T-cell (primary cell): ENCODE results near the gene STARD3. TPM values are rescaled to one million over a fixed set of nuclear protein-coding genes. Genes with fewer than 3 reads are reported as not detected.

Source experiments
- ATAC-seq, 4 experiments: fragments of 200-7000 bp in 3 of 4; fragments of 150-1000 bp in 1 of 4; cut with Tn5 transposase; replicated peaks in 1 of 4; 1 replicate in 3 of 4; 2 replicates in 1 of 4; pipeline ENCODE4 v1.10.0; 2021; ENCODE audit warnings: moderate library complexity in 3 of 4, mild to moderate bottlenecking in 2 of 4, moderate number of reproducible peaks in 1 of 4
- CTCF ChIA-PET, 2 donors: fragments of 300-600 bp; sonication (Branson Sonifier 250); formaldehyde crosslinking; loops; one replicate each; lab custom pipeline; 2022; ENCODE audit warnings: antibody characterized with exemption in 2 of 2; lab: Charles Lee
- POLR2A ChIA-PET, 2 donors: fragments of 300-600 bp; sonication (Branson Sonifier 250); formaldehyde crosslinking; loops; one replicate each; lab custom pipeline; 2022; ENCODE audit warnings: antibody characterized with exemption in 2 of 2; lab: Charles Lee
- DNase-seq, 35 experiments: peaks; one replicate each; pipeline versions ENCODE4 v3.0.0 to v3.0.0-alpha.2; 2013 to 2023
- H3K27ac ChIP-seq: one replicate; pipeline ENCODE4 v1.5.1; 2013; ENCODE audit warnings: low read length
- H3K27me3 ChIP-seq, 2 experiments: replicated peaks in 1 of 2; 1 replicate in 1 of 2; 2 replicates in 1 of 2; pipeline versions ENCODE4 v1.6.1 to v1.7.0; 2013; ENCODE audit warnings: low read length in 1 of 2, mixed read lengths in 1 of 2; ENCODE audit not compliant: control insufficient read depth in 2 of 2, insufficient read depth in 2 of 2; ENCODE audit errors: extremely low read depth in 1 of 2
- H3K36me3 ChIP-seq, 2 donors: 1 replicate in 1 of 2; 2 replicates in 1 of 2; pipeline versions ENCODE4 v1.6.1 to v1.7.0; 2013; ENCODE audit warnings: low read length in 1 of 2; ENCODE audit not compliant: control insufficient read depth in 2 of 2, insufficient read depth in 1 of 2; ENCODE audit errors: extremely low read depth in 1 of 2
- H3K4me1 ChIP-seq, 2 experiments: 1 replicate in 1 of 2; 2 replicates in 1 of 2; pipeline versions ENCODE4 v1.6.1 to v1.7.0; 2013; ENCODE audit warnings: low read length in 2 of 2, mixed read lengths in 1 of 2; ENCODE audit not compliant: insufficient read depth in 2 of 2, control insufficient read depth in 1 of 2; ENCODE audit errors: extremely low read depth in 1 of 2
- H3K4me3 ChIP-seq, 2 donors: 1 replicate in 1 of 2; 2 replicates in 1 of 2; pipeline versions ENCODE4 v1.5.1 to v1.7.0; 2013; ENCODE audit warnings: mild to moderate bottlenecking in 2 of 2, low read length in 1 of 2, moderate library complexity in 1 of 2; ENCODE audit not compliant: control insufficient read depth in 1 of 2; ENCODE audit errors: extremely low read depth in 1 of 2
- H3K9me3 ChIP-seq: 2 replicates; pipeline ENCODE4 v1.7.0; 2013
- H3K27ac Mint-ChIP-seq, 2 donors: one replicate each; pipeline ENCODE4 v1.8.0; 2020 to 2021; ENCODE audit warnings: mild to moderate bottlenecking in 2 of 2, mixed read lengths in 2 of 2
- H3K27me3 Mint-ChIP-seq, 2 donors: one replicate each; pipeline ENCODE4 v1.8.0; 2021 to 2022; ENCODE audit warnings: mixed read lengths in 2 of 2
- H3K36me3 Mint-ChIP-seq: one replicate; pipeline ENCODE4 v1.8.0; 2021; ENCODE audit warnings: mixed read lengths
- H3K4me1 Mint-ChIP-seq, 3 donors: one replicate each; pipeline ENCODE4 v1.8.0; 2020 to 2022; ENCODE audit warnings: mixed read lengths in 3 of 3, mild to moderate bottlenecking in 1 of 3
- H3K4me3 Mint-ChIP-seq, 3 donors: one replicate each; pipeline ENCODE4 v1.8.0; 2020 to 2022; ENCODE audit warnings: mild to moderate bottlenecking in 3 of 3, mixed read lengths in 3 of 3, moderate library complexity in 3 of 3
- H3K9me3 Mint-ChIP-seq, 3 donors: one replicate each; pipeline ENCODE4 v1.8.0; 2020 to 2022; ENCODE audit warnings: mixed read lengths in 3 of 3
- WGBS: methylation state at CpG from one replicate; pipeline ENCODE4 v1.1.5; 2013; ENCODE audit warnings: missing lambda C conversion rate; ENCODE audit not compliant: insufficient coverage; 5-methylcytosine and 5-hydroxymethylcytosine counted together
- total RNA-seq, 35 experiments: library from RNA in 6 of 35; stranded (reverse) in 6 of 35; fragments of 120-200 nt in 1 of 35; gene quantifications; one replicate each; pipeline versions ENCODE4 v1.2.1 to v1.2.4 and lab custom pipeline; 2013 to 2026

The STARD3 gene
- total RNA-seq, 5 donors from 2014 or later (not counting 1 experiment from before 2014, with no cell fraction given): 81.3 to 146 (median 99.7) TPM

GRCh38 chr17:39658346-39658745 lies 21.4 kb downstream of the STARD3 start:
- DNase-seq (peak in 2 of 35 experiments; percentile 16 to 19), ATAC-seq (peak; percentile 21 to 61 (median 39))
- H3K27me3 ChIP-seq: no peaks in the 10 kb centered on the region
- peaks cover 34% of the 10 kb centered on the region for H3K36me3 Mint-ChIP-seq
- peaks cover 35 to 48% (median 46%) of the 10 kb centered on the region in 3 donors for H3K4me1 Mint-ChIP-seq
- H3K9me3 Mint-ChIP-seq: no peaks in the 10 kb centered on the region
- peaks cover 14 to 57% of the 10 kb centered on the region in 2 experiments for H3K4me1 ChIP-seq
- CTCF ChIA-PET: no interaction called here
- peak overlapping the region; percentile 84 to 87 for H3K27ac Mint-ChIP-seq
- 85% methylated on average over 6 of the region's 11 CpGs for whole genome bisulfite sequencing
- H3K9me3 ChIP-seq: no peaks in the 10 kb centered on the region
- H3K4me3 ChIP-seq: no peak overlapping the region
- H3K4me3 Mint-ChIP-seq: peak overlapping the region in 2 of 3 donors; percentile 14 to 67
- POLR2A ChIA-PET: no interaction called here
- no peaks in the 10 kb centered on the region for H3K27me3 Mint-ChIP-seq
- no peak overlapping the region for H3K27ac ChIP-seq
- peaks cover 8 to 82% of the 10 kb centered on the region in 2 donors for H3K36me3 ChIP-seq

DNA sequence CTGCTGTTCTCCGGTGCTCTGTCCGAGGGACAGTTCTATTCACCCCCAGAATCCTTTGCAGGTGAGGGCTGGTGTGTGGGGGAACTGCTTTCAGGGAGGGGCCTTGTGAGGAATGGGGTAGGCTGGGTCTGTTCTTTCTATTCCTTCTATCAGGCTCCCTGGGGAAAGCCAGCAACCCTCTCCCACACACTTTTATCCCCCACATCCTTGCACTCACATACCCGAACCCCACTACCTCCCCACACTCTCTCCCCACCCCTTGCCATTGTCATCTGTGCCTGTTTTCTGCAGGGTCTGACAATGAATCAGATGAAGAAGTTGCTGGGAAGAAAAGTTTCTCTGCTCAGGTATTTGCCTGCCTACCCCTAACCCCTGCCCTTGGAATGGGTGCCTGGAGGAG lies 21.8 kb downstream of the STARD3 start:
- no peak for DNase-seq
- peak overlapping the region; percentile 10 for H3K27ac ChIP-seq
- Mint-ChIP-seq H3K27ac (peak overlapping the region; percentile 84 to 87), H3K4me3 (peak overlapping the region in 1 of 3 donors; percentile 67), H3K27me3 (no peaks in the 10 kb centered on the region), H3K4me1 (peaks cover 33 to 45% (median 43%) of the 10 kb centered on the region in 3 donors), H3K36me3 (peaks cover 32% of the 10 kb centered on the region), H3K9me3 (no peaks in the 10 kb centered on the region)
- WGBS: no CpG with 5 or more reads among the region's 3 CpGs
- no peak for ATAC-seq
- H3K4me3 ChIP-seq: no peak overlapping the region
- CTCF ChIA-PET: no interaction called here
- H3K27me3 ChIP-seq: no peaks in the 10 kb centered on the region
- H3K9me3 ChIP-seq: no peaks in the 10 kb centered on the region
- H3K36me3 ChIP-seq: peaks cover 8 to 79% of the 10 kb centered on the region in 2 donors
- POLR2A ChIA-PET: no interaction called here
- peaks cover 14 to 53% of the 10 kb centered on the region in 2 experiments for H3K4me1 ChIP-seq

DNA sequence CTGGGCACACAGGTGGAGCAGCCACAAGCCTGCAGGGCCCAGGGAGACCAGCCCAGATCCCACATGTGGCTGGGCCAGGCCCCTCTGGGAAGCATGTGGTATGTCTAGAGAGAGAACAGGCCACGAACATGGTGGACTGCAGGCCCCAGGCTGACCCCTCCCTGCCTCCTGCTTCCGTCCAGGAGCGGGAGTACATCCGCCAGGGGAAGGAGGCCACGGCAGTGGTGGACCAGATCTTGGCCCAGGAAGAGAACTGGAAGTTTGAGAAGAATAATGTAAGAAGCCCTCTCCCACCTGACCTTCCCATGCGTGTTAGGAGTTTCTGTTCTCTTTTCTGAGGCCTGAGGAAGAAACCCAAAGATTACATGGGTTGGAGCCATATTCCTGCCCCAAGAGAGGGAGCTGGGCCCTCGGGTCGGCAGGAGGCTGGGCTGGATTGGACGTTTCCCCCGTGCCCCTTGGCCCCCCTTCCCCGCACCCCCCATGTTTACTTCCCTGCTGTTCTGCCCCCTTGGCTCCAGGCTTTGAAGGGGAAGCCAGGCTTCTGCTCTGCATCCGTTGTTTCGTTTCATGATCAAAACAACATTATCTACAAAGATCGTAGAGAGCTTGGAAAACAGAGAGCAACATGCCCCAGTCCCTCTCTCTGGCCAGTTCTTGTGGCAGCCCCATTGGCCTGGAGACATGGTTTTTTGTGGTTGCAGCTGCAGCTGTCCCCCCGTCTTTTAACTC lies 22.5 kb downstream of the STARD3 start:
- ChIA-PET CTCF (no interaction called here), POLR2A (no interaction called here)
- H3K27ac Mint-ChIP-seq: peak overlapping the region; percentile 84 to 87
- H3K36me3 ChIP-seq: peaks cover 13 to 76% of the 10 kb centered on the region in 2 donors
- H3K4me3 Mint-ChIP-seq: peak overlapping the region in 2 of 3 donors; percentile 17 to 67
- no peaks in the 10 kb centered on the region for H3K27me3 ChIP-seq
- H3K9me3 Mint-ChIP-seq: no peaks in the 10 kb centered on the region
- DNase-seq (peak in 3 of 35 experiments; percentile 22 to 27 (median 22)), ATAC-seq (peak; percentile 53 to 69 (median 58))
- H3K36me3 Mint-ChIP-seq: peaks cover 31% of the 10 kb centered on the region
- H3K4me1 ChIP-seq: peaks cover 14 to 46% of the 10 kb centered on the region in 2 experiments
- WGBS: 52% methylated on average over 5 of the region's 15 CpGs
- peaks cover 29 to 40% (median 39%) of the 10 kb centered on the region in 3 donors for H3K4me1 Mint-ChIP-seq
- no peaks in the 10 kb centered on the region for H3K9me3 ChIP-seq
- no peaks in the 10 kb centered on the region for H3K27me3 Mint-ChIP-seq
- H3K27ac ChIP-seq: peak overlapping the region; percentile 34
- no peak overlapping the region for H3K4me3 ChIP-seq

GRCh38 chr17:39660011-39660360 lies 23.0 kb downstream of the STARD3 start:
- ATAC-seq: no peak
- DNase-seq: no peak
- H3K36me3 Mint-ChIP-seq: peaks cover 31% of the 10 kb centered on the region
- no peaks in the 10 kb centered on the region for H3K9me3 ChIP-seq
- H3K27me3 ChIP-seq: no peaks in the 10 kb centered on the region
- H3K4me3 Mint-ChIP-seq: peak overlapping the region in 2 of 3 donors; percentile 17 to 67
- H3K9me3 Mint-ChIP-seq: no peaks in the 10 kb centered on the region
- H3K4me3 ChIP-seq: no peak overlapping the region
- H3K4me1 Mint-ChIP-seq: peaks cover 24 to 36% (median 33%) of the 10 kb centered on the region in 3 donors
- 83% methylated on average over 4 of the region's 5 CpGs for WGBS
- no peaks in the 10 kb centered on the region for H3K27me3 Mint-ChIP-seq
- H3K27ac Mint-ChIP-seq: peak overlapping the region; percentile 84 to 87
- CTCF ChIA-PET: interaction anchor here in 1 of 2 donors (0.5 kb wide), 1 partner anchor 516 kb away, joined by 4 read pairs; no protein-coding TSS in a partner anchor
- H3K36me3 ChIP-seq: peaks cover 13 to 72% of the 10 kb centered on the region in 2 donors
- H3K27ac ChIP-seq: peak overlapping the region; percentile 34
- H3K4me1 ChIP-seq: peaks cover 14 to 41% of the 10 kb centered on the region in 2 experiments
- POLR2A ChIA-PET: no interaction called here

- DNase-seq (no peak), ATAC-seq (no peak)
- H3K27ac ChIP-seq: peak overlapping the region; percentile 23
- H3K4me3 ChIP-seq: no peak overlapping the region
- Mint-ChIP-seq H3K27ac (peak overlapping the region; percentile 71 to 87), H3K9me3 (no peaks in the 10 kb centered on the region), H3K27me3 (no peaks in the 10 kb centered on the region), H3K4me1 (peaks cover 17 to 29% (median 28%) of the 10 kb centered on the region in 3 donors), H3K4me3 (peak overlapping the region in 1 of 3 donors; percentile 67), H3K36me3 (peaks cover 27% of the 10 kb centered on the region)
- no peaks in the 10 kb centered on the region for H3K9me3 ChIP-seq
- ChIA-PET CTCF (interaction anchor here in 1 of 2 donors (0.5 kb wide), 1 partner anchor 515 kb away, joined by 4 read pairs; no protein-coding TSS in a partner anchor), POLR2A (no interaction called here)
- 96% methylated on average over 33 of the region's 35 CpGs for WGBS
- peaks cover 0 to 1% of the 10 kb centered on the region in 2 experiments for H3K27me3 ChIP-seq
- peaks cover 13 to 66% of the 10 kb centered on the region in 2 donors for H3K36me3 ChIP-seq
- H3K4me1 ChIP-seq: peaks cover 14 to 42% of the 10 kb centered on the region in 2 experiments
These were observed 23.7 kb downstream of the STARD3 start for GRCh38 chr17:39660397-39661385.
